HCT116 (cell line): ENCODE measurements around the gene ALAD. TPM values are rescaled to one million over a fixed set of nuclear protein-coding genes. Genes with fewer than 3 reads are reported as not detected.

Experiments used
- total RNA-seq: library from RNA; stranded (reverse); gene quantifications from one replicate; pipeline ENCODE4 v1.2.1, GENCODE V29; 2021; ENCODE audit not compliant: unreplicated experiment

ALAD gene
- total RNA-seq, 1 experiment from 2014 or later, result 14.0 TPM

Other genes starting within 250 kb of the ALAD start
- gene FKBP15, start 180.0 kb downstream of the ALAD start, total RNA-seq, result 13.8 TPM
- 24.4 TPM for gene SLC31A1, start 179.7 kb downstream of the ALAD start, total RNA-seq
- 22.0 TPM for gene CDC26, start 125.7 kb downstream of the ALAD start, total RNA-seq
- gene PRPF4, start 125.6 kb downstream of the ALAD start, total RNA-seq, result 53.9 TPM
- gene RNF183, start 97.9 kb downstream of the ALAD start, total RNA-seq, result 0.12 TPM
- gene WDR31, start 61.0 kb downstream of the ALAD start, total RNA-seq, result 5.9 TPM
- 22.7 TPM for gene BSPRY, start 51.7 kb downstream of the ALAD start, total RNA-seq
- gene HDHD3, start 24.3 kb downstream of the ALAD start, total RNA-seq, result 21.8 TPM
- 65.1 TPM for gene POLE3, start 9.4 kb upstream of the ALAD start, total RNA-seq
- 0.71 TPM for gene C9orf43, start 9.5 kb upstream of the ALAD start, total RNA-seq
- 39.4 TPM for gene RGS3, start 62.4 kb upstream of the ALAD start, total RNA-seq